GM21515 (cell line): Measurements from ENCODE around the gene ITGB4.

Source experiments
- ATAC-seq: cut with Tn5 transposase; IDR thresholded peaks from one replicate; pipeline ENCODE4 v1.9.1; 2021; ENCODE audit not compliant: unreplicated experiment

The ITGB4 gene

DNA sequence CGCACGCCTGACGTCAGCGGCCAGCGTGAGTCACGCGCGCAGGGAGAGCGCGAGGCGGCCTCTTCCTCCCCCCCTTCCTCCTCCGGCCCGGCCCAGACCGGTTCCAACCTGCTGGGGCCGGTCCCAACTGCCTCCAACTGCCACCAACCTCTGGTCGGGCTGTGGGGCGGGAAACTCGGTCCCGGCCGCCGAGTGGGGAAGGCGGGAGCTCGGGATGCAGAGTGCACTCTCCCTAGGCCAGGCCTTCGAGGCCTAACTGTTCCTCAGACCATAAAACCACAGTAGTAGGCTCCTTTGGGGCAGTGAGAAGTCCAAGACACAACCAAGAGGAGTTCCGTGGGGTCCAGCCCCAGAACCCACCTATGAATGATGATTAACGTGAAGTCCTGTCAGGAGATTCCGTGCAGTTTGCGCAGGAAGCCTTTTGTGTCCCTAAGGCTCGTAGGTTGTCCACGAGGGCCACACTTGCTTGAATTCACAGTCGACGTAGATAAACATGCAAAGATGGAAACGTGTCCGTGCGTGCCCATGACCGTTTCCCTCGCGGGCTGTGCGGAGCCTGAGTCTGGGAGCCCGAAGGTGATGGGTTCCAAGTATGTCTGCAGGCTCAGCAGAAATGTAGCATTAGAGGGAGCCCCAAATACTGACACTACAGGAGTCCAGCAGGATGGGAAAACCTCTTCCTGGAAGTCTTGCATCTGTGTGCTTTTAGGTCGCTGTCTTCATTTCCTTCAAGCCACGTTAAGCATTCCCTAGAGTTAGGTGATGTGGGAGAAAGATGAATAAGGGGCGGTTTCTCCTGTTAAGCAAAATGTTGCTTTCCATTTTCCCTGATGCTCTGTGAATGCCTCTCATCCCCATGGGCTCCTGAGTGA, 64.0 kb downstream of the ITGB4 start:
- peak; percentile 47 for ATAC-seq

DNA sequence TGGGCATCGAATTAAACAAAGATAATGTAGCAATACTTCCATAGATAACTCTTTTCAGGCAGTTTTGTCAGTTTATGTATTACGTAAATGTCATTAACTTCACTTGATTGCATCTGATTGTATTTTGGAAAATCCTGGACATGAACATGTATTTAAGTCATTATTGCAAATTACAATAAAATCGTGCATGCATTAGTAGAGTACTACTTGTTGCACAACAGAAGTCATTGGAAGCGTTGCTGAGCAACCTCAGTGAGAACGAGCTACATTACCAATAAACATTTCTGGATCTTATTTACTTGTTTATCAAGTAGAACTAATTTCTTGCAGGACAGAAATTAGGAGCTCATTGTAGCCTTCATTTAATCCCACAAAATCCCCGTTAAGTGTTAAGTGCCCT, 70.0 kb downstream of the ITGB4 start:
- no peak for ATAC-seq

DNA sequence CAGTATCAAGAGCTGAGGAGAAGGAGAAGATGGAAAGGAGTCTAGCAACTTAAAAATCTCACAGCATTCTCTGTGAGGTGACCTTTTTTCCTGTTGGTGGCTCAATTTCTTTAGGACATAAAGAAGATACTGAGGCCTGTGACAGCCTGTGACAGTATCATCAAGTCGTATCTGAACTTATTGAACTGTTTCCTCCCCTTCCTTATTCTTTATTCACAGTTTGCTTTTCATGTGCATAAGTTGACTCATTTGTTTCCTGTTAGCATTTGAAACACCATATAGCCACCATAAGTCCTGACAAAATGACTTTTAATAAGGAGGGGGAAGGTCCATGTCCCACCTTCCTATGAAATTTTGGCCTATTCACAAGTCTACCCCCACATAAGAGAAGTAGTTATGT, 72.2 kb downstream of the ITGB4 start:
- no peak for ATAC-seq

DNA sequence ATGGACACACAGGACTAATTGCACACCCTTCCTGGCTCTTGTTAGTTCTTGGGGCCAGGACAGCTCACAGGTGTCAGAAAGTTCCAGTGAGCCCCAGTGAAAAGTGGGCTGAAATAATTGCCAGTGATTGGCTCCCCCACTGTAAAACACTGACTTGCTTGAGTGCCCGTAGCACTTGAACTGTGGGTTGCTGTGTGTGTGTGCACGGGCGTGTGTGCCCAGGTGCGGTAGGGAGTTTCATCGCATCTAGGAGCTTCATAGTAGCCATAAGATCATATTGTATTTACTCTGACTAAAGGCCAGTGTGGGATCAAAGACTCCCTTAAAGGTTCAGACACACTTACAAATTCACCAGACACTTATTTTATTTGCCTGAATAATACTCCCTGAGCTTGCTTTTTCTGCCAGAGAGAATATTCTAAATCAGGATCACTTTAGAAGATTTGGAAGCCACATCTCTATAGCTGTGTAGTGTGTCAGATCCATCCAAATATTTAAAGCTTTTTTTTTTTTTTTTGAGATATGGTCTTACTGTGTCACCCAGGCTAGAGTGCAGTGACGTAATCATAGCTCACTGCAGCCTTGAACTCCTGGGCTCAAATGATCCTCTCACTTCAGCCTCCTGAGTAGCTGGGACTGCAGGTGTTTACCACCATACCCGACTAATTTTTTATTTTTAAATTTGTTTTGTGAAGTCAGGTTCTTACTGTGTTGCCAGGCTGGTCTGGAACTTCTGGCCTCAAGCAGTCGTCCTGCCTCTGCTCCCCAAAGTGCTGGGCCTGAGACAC, 74.8 kb downstream of the ITGB4 start:
- no peak for ATAC-seq

DNA sequence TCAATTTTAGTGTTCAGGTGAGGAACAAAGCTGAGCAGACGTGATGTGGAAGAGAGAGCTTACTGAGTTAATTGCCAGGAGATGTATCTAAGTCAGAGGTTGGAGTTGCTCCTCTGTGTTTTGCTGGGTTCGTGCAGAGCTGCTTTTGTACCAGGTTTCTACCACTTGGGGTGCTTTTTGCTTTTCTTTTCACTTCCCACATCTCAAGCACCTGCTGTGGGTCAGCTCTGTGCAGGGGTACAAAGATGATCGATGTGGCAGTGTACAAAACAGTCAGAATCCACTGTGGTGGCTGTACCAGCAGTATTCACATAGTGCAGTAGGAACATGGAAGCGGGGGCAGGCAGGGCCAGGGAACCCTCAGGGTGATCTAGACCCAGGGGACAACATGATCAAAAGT, 78.1 kb downstream of the ITGB4 start:
- ATAC-seq, result no peak

DNA sequence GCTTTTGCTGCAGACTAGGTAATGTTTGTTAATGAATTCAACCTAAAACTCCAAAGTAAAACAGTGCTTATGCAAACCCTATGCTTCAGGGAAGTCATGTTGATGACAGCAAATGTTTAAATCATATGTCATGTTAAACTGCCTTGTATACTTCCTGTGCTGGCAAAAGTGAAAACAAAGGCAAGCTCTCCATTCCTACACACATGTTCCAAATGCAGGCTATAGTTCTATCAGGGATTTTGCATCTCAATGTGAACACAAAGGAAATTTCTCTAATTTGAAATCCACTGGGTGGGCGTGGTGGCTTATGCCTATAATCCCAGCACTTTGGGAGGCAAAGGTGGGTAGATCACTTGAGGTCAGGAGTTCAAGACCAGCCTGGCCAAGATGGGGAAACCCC, 82.6 kb downstream of the ITGB4 start:
- no peak for ATAC-seq

DNA sequence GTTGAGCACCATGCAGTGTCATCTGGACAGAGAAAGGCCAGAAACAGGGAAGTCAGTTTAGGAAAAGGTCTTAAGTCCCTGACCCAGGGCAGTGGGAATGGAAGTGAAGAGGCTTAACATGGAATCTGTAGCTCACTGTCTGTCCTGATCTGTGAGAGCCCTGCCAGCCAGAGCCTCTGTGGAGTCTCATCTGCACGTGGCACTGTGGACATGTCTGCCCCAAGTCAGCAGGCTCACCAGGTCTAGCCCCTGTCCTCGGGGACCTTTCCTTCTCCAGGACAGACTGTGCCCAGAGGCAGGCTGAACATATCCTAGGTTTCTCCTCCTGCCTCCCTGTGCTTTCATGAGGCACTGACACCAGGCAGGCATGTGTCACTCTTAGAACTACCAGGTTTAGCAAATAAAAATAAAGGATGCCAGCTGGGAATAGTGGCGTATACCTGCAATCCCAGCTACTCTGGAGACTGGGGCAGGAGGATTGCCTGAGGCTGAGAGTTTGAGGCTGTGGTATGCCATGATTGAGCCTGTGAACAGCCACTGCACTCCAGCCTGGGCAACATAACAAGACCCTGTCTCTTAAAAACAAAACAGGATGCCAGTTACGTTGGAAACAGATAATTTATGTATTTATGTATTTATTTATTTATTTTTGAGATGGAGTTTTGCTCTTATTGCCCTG, 85.7 kb downstream of the ITGB4 start:
- ATAC-seq, result no peak
